Vein endothelial cell (primary cell): ENCODE measurements around the gene TCL1A. TPM values are rescaled to one million over a fixed set of nuclear protein-coding genes. Genes with fewer than 3 reads are reported as not detected.

Source experiments
- small RNA-seq: library from RNA; depleted of rRNA; stranded (forward); fragments of <200 nt; gene quantifications from one replicate; pipeline ENCODE3, GENCODE V24; 2012
- total RNA-seq: library from RNA; depleted of rRNA; stranded (reverse); fragments of >200 nt; gene quantifications from 2 replicates; pipeline ENCODE4 v1.2.3, GENCODE V29; 2012

The TCL1A gene, protein sequence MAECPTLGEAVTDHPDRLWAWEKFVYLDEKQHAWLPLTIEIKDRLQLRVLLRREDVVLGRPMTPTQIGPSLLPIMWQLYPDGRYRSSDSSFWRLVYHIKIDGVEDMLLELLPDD
- not detected in 2 replicates for total RNA-seq

DNA sequence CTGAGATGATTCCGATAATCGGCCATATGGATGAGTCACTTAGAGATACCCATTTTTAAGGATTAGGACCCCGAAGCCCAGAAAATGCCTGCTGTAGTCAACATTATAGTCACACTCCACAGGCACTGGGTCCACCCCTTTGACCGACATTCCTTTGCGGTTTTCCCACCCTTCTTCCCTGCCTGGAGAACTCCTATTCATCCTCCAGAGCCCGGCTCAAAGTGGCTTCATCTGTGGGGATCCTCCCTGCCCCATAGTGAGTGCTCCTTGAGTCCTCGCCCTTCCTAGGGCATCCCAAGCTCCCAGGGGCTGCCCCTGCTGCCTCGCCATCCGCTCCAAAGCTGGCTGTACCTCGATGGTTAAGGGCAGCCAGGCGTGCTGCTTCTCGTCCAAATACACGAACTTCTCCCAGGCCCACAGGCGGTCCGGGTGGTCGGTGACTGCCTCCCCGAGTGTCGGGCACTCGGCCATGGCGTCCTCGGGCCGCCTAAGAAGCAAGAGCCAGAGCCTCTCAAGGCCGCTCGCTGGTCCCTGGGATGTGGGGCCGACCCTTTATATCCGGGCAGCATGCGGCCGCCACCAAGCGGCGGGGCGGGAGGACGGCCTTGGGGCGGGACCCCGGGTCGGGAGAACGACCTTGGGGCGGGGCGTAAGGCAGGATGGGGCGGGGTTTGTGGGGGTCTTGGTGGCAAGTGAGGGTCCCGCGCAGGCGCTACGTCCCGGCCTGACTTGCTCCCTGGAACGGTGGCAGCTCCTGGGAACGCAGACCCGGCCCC, at the start of gene TCL1A:
Gene TCL1A, minus strand, starts transcription at position 530 of the 776 bp plus-strand sequence. Its CDS starts 59 bp downstream, at position 471.

DNA sequence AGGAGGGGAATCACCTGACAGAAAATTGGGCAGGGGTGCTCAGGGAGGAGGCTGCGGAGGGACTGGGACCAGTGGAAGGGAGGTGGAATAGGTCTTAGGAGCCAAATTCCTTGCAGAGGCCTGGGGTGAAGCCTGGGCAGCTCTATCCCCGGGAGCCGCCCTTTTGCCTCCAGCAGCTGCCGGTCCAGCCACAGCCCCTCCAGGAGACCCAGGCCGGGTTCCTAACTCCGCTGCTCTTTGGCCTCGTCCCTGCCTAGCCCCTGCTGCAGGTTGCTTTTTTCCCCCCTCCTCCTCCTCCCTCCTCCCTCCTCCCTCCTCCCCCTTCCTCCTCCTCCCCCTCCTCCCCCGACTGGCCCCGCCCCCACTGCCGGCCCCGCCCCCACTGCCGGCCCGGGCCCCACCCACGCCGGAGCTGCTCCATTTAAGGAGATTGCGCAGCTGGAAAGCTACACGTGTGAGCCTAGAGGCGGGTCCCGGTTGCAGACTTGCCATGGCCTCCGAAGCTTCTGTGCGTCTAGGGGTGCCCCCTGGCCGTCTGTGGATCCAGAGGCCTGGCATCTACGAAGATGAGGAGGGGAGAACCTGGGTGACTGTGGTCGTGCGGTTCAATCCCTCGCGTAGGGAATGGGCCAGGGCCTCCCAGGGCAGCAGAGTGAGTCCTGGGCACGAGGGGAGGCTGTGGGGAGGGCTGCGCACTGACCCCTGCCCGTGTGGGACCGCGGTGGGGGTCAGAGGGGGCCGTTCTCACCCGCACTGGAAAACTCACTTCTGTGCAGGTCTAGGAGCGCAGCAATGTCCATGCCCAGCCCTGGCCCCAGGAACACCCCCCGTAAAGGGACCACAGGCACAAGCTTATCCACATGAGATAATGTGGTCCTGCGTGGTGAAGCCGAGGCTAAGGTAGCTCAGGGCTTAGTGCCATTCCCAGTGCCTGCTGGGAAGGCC, 27.7 kb downstream of the TCL1A start, which contains the start of gene TCL1B:
Gene TCL1B, plus strand, starts transcription at position 449 of the 945 bp plus-strand sequence. Its CDS starts 42 bp downstream, at position 491.

Small RNAs within 50 kb of the gene (small RNA-seq; reads per million reads assigned to genes)
- not detected for gene RF02193

Other genes starting within 250 kb of the TCL1A start
- 12.7 and 16.7 TPM in 2 replicates for gene SYNE3, start 197.5 kb downstream of the TCL1A start, total RNA-seq
- gene GLRX5, start 179.1 kb downstream of the TCL1A start, total RNA-seq: 37.2 and 43.1 TPM in 2 replicates
- gene TCL1B, start 27.7 kb downstream of the TCL1A start, total RNA-seq: not detected in 2 replicates
- not detected in 2 replicates for gene TUNAR, start 162.7 kb upstream of the TCL1A start, total RNA-seq